ENCODE data around the gene DDX10. TPM values are rescaled to one million over a fixed set of nuclear protein-coding genes. Genes with fewer than 3 reads are reported as not detected.

The DDX10 gene
- total RNA-seq, 4 donors from 2014 or later = 27.9 to 511 (median 31.5) TPM

DNA sequence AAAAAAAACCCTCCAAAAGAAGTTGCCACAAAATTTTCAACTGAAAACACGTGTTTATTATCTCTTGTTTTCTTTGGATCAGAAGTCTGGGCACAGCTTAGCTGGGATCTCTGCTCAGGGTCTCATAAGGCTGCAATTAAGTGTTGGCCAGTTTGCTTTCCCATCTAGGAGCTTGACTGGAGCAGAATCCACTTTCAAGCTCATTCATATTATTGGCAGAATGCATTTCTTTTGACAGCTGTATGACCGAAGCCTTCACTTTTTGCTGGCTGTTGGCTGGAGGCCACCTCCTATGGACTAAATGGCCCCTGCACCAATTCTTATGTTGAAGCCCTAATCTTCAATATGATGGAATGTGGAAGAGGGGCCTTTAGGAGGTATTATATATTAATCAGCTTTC, 139.6 kb downstream of the DDX10 start:
- no peaks in the 10 kb centered on the region for H3K4me1 ChIP-seq
- H3K27ac ChIP-seq = peak overlapping the region in 1 of 2 donors; percentile 44
- no peaks in the 10 kb centered on the region for H3K9me3 ChIP-seq
- TF ChIP-seq POLR2A (IDR thresholded peaks at IDR 0.05) = no peak
- TF ChIP-seq, protein P1, sequence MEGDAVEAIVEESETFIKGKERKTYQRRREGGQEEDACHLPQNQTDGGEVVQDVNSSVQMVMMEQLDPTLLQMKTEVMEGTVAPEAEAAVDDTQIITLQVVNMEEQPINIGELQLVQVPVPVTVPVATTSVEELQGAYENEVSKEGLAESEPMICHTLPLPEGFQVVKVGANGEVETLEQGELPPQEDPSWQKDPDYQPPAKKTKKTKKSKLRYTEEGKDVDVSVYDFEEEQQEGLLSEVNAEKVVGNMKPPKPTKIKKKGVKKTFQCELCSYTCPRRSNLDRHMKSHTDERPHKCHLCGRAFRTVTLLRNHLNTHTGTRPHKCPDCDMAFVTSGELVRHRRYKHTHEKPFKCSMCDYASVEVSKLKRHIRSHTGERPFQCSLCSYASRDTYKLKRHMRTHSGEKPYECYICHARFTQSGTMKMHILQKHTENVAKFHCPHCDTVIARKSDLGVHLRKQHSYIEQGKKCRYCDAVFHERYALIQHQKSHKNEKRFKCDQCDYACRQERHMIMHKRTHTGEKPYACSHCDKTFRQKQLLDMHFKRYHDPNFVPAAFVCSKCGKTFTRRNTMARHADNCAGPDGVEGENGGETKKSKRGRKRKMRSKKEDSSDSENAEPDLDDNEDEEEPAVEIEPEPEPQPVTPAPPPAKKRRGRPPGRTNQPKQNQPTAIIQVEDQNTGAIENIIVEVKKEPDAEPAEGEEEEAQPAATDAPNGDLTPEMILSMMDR (IDR thresholded peaks at IDR 0.05) = no peak
- no peaks in the 10 kb centered on the region for H3K27me3 ChIP-seq
- H3K4me3 ChIP-seq = no peak overlapping the region
- intact Hi-C loops (cut with DNase I; ENCODE audit: low total_unique reads) = no loop called here
- DNase-seq = no peak
- no peaks in the 10 kb centered on the region for H3K36me3 ChIP-seq

DNA sequence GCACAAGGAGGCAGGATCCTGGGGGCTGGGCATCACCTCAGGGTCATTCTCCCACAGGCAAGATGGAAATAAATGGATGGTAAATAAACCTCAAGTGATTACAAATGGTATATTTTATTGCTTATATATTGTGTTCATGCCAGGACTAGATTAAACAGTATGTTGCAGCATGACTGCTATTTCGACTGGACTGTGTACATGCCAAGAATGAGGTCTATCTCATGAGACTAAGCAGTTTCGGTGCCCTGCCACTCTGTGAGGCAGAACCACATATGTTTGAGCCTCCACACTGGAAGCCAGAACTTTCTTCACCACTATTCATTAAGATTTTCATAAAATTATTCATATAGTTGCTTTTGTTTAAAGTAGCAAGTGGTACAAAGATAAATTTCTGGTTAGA, 140.2 kb downstream of the DDX10 start:
- TF ChIP-seq POLR2A (IDR thresholded peaks at IDR 0.05) = no peak
- TF ChIP-seq, protein P1 (IDR thresholded peaks at IDR 0.05) = no peak
- intact Hi-C loops (cut with DNase I; ENCODE audit: low total_unique reads) = no loop called here
- Histone ChIP-seq H3K27ac (no peak overlapping the region), H3K4me1 (no peaks in the 10 kb centered on the region), H3K36me3 (no peaks in the 10 kb centered on the region), H3K27me3 (no peaks in the 10 kb centered on the region), H3K4me3 (no peak overlapping the region), H3K9me3 (no peaks in the 10 kb centered on the region)
- DNase-seq = no peak

DNA sequence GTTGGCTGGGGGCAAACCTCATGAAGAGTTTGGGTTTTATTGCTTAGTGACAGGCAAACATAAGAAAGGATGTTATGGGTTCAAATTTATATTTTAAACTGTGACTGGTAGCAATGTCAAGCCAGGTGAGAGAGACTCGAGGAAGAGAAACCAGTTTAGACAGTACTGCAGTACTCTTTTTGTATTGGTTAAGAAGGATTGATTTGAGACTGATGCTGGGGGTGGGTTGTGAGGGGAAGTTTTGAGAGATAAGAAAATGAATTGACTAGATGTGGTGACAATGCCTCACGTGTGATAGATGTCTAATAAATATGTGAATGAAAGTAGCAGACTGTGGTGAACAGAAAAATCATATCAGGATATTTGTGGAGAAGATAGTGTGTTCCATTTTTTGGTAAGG, 142.4 kb downstream of the DDX10 start:
- no peak overlapping the region for H3K4me3 ChIP-seq
- no peak overlapping the region for H3K27ac ChIP-seq
- no peak for TF ChIP-seq POLR2A (IDR thresholded peaks at IDR 0.05)
- TF ChIP-seq, protein P1 (IDR thresholded peaks at IDR 0.05) = no peak
- intact Hi-C loops (cut with DNase I; ENCODE audit: low total_unique reads) = no loop called here
- no peaks in the 10 kb centered on the region for H3K9me3 ChIP-seq
- H3K27me3 ChIP-seq = no peaks in the 10 kb centered on the region
- H3K4me1 ChIP-seq = no peaks in the 10 kb centered on the region
- no peak for DNase-seq
- H3K36me3 ChIP-seq = no peaks in the 10 kb centered on the region

DNA sequence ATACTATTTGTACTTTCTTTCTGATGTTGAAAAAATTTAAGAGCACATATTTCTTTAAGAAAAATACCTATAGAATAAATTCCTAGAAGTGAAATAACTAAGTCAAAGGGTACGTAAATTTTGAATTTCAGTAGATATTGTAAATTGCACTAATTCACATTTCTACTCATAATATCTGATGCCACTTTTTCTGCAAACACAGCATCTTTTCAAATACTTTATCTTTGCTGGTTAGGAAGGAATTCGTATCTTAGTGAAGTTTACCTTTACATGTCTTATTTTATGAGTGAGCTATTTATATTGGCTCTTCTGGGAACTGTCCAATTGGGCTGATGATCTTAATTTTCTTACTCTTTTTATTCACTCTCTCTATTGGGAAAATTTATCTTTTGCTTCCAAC, 148.2 kb downstream of the DDX10 start:
- intact Hi-C loops (cut with DNase I; ENCODE audit: low total_unique reads) = no loop called here
- H3K27me3 ChIP-seq = no peaks in the 10 kb centered on the region
- H3K27ac ChIP-seq = no peak overlapping the region
- no peak for DNase-seq
- no peaks in the 10 kb centered on the region for H3K4me1 ChIP-seq
- H3K36me3 ChIP-seq = no peaks in the 10 kb centered on the region
- no peaks in the 10 kb centered on the region for H3K9me3 ChIP-seq
- H3K4me3 ChIP-seq = no peak overlapping the region
- TF ChIP-seq, protein P1 (IDR thresholded peaks at IDR 0.05) = no peak
- no peak for TF ChIP-seq POLR2A (IDR thresholded peaks at IDR 0.05)

DNA sequence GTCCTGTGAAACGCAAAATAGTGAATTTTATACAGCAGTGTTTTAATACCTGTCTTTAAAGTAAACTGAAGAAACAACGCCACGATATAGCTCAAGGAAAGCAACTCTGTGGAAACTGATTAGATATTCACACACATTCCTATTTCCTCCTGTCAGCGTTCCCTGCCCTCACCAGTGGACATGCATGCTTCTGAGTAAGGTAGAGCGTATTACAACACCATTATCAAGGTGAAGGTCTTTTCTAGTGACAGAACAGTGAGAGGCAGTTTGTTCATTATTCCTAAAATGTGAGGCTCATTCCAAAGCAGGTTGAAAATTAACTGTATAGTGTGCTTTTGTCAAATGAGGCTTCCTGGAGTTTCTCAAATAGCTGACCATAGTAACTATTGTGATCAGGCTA, 153.1 kb downstream of the DDX10 start:
- Histone ChIP-seq H3K4me1 (no peaks in the 10 kb centered on the region), H3K9me3 (no peaks in the 10 kb centered on the region), H3K4me3 (no peak overlapping the region), H3K36me3 (no peaks in the 10 kb centered on the region), H3K27ac (no peak overlapping the region), H3K27me3 (no peaks in the 10 kb centered on the region)
- intact Hi-C loops (cut with DNase I; ENCODE audit: low total_unique reads) = no loop called here
- TF ChIP-seq, protein P1 (IDR thresholded peaks at IDR 0.05) = no peak
- TF ChIP-seq POLR2A (IDR thresholded peaks at IDR 0.05) = no peak
- DNase-seq = no peak

All from uterus (tissue), 4 donors.